Fibroblast of skin of right quadriceps (primary cell): ENCODE measurements around the gene EMC9.

Source experiments
- DNase-seq: peaks from one replicate; pipeline ENCODE4 v3.0.0-alpha.2; 2013

Gene EMC9

DNA sequence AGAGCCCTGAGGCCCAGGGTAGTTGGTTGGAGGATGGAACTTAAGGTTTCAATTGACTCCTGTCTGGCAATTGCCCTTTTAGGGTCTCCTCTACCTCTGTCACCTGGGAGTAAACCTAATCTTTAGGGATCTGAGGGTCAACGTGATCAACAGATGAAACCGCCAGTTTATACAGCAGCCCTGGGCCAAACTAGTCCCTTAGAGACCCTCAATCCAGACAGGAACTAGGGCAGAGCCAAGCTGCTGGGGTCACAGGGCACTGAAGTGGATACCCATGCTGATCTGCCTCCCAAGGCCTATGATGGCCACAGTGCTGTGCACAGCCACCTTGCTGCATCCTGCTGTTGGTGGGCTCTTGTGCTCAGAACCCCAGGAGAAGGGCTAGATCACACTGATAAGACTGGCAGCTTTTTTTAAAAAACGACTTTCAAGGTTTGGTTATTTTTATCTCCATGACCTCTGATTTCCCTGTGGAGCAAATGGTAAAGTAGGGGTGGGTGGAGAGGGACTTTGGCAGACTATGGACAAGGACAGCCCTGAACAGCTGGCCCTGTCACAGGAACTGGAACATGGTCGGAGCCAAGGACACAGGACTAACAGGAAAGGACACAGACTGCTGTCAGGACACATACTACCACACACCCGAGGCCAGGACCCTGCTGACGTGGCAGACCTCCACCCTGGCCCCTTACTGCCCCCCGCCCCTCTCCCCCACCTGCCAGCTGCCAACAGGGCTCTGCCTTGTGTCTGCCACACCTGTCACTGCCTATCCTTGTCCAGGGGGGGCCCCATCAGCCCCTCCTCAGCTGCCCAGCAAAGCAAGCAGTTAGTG is 10.5 kb downstream of the EMC9 start:
- no peak for DNase-seq

DNA sequence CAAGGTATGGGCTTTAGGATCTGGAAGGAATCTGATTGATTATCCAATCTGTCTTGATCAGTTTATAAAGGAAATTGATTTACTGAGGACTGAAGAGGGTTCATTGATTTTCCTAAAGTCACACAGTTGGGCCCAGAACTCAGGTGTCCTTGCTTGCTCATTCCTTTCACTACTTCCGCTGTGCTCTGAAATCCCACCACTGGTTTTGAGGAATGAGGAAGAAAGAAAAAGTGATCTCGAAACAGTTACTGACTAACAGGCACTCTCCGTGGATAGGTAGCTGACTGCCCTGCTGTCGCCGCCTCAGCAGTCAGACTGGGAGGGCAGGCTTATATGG is 11.0 kb downstream of the EMC9 start, which contains the start of gene FITM1:
FITM1 (plus strand) TSS at position 280 of the 337 bp plus-strand sequence. CDS start 905 bp downstream, outside the sequence.
- no peak for DNase-seq

DNA sequence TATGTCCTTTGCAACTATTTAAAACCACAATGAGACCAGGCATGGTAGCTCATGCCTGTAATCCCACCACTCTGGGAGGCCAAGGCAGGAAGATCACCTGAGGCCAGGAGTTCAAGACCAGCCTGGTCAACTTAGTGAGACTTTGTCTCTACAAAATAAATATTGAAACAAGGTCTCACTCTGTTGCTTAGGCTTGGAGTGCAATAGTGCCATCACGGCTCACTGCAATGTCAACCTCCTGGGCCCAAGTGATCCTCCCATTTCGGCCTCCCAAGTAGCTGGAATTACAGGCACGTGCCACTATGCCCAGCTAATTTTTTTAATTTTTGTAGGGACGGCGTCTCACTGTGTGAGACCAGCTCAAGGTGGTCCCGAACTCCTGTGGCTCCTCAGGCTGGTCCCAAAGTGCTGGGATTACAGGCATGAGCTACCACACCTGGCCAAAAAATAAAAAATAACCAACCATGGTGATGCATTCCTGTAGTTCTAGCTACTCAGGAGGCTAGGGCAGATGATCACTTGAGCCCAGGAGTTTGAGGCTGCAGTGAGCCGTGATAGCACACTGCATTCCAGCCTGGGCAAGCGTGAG is 11.9 kb downstream of the EMC9 start:
- no peak for DNase-seq

DNA sequence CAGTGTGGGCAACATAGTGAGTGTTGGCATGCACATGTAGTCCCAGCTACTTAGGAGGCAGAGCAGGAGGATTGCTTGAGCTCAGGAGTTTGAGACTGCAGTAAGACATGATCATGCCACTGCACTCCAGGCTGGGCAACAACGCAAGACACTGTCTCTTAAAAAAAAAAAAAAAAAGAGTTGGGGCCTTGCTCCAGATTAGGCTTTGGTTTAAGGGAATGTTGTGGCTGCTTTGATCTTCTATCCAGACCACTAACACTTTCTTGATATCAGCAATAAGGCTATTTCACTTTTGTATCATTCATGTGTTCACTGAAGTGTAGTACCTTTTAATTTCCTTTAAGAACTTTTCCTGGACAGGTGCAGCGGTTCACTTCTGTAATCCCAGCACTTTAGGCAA is 13.7 kb downstream of the EMC9 start:
- no peak for DNase-seq

DNA sequence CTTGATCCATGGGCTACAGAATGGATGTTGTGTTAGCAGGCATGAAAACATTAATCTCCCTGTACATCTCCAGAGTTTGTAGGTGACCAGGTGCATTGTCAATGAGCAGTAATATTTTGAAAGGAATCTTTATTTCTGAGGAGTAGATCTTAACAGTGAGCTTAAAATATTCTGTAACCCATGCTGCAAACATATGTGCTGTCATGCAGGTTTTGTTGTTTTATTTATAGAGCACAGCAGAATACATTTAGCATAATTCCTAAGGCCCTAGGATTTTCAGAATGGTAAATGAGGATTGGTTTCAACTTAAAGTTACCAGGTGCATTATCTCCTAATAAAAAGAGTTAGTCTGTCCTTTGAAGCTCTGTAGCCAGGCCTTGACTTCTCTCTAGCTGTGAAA is 14.5 kb downstream of the EMC9 start:
- DNase-seq = no peak

DNA sequence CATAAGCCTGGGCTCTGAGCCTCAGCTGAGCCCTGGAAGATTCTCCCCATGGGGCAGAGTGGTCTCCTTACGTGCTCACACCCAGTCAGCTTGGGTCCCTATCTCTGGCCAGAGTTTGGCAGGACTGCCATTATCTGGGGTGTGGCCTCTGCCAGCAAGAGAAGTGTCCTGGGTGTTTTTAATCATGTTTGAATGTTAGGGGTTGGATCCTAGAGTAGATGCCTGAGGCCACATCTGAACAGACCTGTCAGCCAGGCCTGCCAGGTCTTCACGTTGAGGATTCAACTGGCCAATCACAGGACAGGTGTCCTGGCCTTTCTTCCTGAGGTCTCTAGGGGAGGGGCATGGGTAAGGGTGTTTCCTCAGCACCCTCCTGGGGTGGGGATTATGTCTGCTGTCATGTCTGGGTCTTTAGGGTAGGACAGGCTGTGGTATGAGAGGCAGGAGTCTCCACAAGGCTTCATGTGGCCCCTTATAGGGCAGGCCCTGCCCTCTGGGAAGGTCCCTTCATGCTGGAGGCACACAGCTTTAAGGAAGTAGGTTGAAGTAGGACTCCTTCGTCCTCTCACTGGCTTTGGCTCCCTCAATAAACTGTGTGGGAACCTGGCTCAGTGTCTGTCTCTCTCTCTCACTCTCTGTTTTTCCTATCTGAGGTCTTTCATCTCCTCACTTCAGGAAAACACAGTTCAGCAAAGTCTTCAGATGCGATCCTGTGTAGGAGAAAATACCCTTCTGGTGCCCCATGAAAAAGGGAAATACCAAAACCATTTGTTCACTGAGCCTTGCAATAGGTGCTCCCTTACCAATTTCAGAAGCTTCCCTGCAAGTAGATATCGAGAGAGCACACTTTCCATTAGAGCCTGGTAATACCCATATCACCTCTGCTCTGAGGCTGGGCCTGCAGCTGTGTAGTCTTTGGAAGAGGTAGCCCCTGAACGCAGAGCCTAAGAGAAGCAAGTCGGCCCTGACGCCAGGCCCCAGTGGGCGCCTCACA is 17.7 kb downstream of the EMC9 start:
- DNase-seq = no peak

DNA sequence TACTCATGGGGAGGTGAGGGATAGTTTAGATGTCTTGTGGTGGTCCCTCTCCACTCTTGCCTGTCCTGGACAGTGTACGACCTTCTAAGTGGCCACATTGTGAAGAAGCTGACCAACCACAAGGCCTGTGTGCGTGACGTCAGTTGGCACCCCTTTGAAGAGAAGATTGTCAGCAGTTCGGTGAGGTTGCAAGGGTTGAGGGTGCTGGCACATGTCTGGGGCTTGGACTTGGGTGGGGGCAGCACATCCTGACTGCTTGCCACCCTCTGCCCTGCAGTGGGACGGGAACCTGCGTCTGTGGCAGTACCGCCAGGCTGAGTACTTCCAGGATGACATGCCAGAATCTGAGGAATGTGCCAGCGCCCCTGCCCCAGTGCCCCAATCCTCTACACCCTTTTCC is 18.5 kb downstream of the EMC9 start:
- no peak for DNase-seq

GRCh38 chr14:24122416-24122815 is 19.0 kb downstream of the EMC9 start:
- no peak for DNase-seq

DNA sequence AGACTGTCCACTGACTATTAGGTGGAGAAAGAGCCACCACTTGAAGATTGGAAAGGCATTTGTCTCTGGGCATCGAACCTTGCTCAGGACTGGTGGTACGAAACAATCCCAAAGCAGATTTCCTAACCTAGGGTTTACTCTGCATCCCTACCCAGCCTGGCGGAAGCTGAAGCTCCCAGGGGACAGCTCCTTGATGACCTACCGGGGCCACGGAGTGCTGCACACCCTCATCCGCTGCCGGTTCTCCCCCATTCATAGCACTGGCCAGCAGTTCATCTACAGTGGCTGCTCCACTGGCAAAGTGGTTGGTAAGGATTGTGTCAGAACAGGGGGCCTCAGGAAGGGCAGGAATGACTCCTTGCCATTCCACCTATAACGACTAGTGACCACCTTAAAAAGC is 20.2 kb downstream of the EMC9 start:
- no peak for DNase-seq

DNA sequence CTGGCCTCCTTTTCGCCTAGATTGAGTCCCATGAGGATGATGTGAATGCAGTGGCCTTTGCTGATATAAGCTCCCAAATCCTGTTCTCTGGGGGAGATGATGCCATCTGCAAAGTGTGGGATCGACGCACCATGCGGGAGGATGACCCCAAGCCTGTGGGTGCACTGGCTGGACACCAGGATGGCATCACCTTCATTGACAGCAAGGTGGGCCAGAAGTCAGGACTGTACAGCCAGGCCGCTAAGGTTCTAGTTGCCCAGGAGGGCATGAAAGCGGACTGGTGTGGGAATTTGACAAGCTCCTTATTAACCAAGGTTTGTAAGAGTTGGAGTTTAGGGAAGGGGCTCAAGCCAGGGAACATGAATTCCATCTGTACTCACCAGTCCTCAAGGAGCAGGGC is 21.7 kb downstream of the EMC9 start:
- DNase-seq = no peak

DNA sequence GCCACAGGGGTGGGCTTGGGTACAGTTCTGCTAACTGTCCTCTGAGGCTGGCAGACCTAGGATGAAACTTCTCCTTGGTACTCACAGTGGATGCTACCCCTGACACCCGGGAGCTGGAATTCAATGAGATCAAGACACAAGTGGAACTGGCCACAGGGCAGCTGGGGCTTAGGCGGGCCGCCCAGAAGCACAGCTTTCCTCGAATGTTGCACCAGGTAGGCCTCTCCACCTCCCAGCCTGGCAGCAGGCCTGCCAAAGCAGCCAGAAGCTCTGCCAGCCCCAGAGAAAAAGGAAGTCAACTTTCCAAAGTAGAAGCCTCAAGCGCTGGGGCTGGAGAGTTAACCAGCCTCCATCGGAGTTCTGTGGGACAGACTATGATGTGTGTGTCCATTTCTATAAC is 24.2 kb downstream of the EMC9 start:
- no peak for DNase-seq

DNA sequence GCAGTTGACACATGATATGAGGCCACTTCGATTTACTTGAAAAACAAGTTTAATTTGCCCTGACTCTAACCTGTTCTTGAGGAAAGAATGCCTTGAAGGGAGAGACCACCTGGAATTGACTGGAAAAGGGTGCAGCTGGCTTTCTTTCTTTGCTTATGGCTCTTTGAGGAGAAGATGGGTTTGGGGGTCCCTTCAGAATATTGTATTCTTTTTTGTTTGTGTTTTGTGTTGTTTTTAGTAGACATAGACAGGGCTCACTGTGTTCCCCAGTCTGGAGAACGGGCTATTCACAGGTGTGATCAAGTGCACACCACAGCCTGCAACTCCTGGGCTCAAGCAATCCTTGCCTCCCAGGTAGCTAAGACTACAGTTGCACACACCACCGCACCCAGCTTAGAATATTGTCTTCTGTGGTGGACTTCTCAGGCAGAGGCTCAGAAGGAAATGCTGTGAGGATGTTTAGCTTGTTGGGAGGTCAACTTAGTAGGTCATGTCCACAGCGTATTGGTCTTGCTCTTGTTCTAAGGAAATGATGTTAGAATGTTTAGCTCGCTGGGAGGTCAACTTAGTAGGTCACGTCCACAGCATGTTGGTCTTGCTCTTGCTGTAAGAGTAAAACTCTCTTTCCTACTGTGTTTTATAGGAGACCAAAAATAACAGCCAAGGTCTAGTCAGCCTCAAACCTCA is 25.1 kb downstream of the EMC9 start:
- no peak for DNase-seq

DNA sequence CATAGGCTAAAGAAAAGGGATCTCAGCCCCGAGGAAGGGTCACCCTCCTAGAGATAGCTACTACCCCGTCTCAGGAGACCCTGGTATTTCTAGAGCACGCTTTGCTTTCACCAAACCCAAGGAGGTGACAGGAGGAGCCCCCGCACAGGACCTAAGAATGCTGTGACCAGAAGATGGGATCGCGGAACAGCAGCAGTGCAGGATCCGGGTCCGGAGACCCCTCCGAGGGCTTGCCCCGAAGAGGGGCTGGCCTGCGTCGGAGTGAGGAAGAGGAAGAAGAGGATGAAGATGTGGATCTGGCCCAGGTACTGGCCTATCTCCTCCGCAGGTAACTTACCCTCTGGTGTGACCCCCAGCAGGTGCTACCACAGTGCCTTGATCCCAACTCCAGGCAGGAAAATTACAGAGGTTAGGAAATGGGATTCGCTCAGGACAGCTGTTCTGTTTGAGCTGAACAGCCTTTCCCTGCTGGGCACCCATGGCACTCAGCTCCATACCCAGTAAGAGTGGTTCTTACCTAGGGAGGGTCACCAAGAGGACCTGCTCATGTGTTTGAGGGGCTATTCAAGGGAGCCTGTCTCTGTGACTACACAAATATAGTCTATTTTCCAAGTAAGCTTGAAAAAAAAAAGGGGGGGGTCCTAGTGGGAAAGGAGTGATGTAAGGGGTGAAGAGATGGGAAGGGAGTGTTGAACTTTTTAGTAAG is 25.8 kb downstream of the EMC9 start:
- DNase-seq = no peak

GRCh38 chr14:24114532-24115421 is 26.6 kb downstream of the EMC9 start, which contains the start of the genes DCAF11 and NRL:
Gene DCAF11 (plus strand): TSS chr14:24114777. CDS start chr14:24115595, 818 bp downstream.
Gene NRL (minus strand): TSS chr14:24114949. CDS start chr14:24082848, 32,101 bp downstream.
- DNase-seq = peak; percentile 100

DNA sequence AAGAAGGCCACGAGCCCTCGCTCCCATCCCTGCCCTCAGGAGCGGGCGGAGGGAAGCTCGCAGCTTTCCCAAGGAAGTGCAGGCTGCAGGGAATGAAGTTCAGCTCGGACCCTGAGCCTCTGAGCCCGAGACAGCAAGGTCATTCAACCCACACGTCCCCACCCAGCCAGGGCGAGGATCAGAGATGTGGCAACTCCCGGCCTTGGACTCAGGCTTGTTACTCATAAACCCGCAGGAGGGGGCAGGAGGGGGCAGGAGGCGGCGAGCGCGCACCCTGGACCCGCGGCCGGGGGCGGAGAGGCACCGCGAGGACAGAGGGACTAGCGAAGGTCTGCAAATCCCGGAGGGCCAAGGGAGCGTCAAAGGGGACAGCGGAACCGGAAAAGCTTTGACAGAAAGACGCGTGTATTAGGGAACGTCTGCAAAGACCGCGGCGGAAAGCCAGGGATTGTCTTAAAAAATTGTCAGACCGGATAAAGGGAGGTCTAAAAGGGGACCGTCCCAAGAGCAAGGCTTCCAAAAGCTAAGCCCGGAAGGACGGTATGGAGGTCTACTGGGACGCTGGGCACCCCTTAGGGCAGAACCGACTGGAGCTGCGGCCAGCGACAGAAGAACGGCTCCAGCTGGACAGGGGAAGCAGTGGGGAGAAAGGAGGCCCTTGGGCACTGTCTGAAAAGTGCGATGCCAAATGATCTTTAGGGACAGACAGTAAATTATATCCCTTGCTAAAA is 27.4 kb downstream of the EMC9 start:
- DNase-seq = peak; percentile 88

DNA sequence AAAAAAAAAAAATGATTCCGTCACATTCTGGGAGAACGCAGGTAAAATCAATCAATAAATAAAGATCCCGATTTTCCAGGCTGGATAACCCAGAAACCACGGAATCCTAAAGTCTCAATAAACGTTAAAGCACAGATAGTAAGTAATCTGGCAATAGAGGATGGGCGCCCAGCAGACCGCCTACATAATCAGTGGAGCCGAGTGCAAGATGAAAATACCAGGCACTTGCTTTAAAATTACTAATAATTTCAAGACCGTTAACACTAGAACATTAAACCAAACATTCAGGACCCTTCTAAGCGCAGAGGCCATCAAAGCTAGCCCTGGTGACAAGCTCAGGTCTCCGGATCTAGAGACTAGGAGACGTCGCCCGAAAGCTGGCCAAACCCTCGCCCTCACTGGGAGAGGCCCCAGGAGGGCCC is 28.0 kb downstream of the EMC9 start:
- DNase-seq = no peak

DNA sequence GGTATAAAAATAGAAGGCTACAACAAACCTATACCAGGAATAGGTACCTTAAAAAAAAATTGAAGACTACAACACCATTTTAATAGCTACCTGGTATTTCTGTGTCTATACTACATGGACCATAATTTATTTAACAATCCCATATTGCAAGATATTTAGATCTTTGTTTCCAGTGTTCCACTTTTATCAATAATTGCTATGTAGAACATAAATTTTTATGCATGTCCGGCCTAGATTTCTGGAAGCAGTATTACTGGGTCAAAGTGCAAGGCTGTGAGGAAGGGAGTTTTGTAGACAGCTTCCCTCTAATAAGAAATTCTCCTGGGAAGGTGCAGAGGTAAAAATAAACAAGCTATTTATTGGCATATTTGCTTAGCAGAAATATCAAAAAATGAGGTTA is 30.9 kb downstream of the EMC9 start:
- no peak for DNase-seq

DNA sequence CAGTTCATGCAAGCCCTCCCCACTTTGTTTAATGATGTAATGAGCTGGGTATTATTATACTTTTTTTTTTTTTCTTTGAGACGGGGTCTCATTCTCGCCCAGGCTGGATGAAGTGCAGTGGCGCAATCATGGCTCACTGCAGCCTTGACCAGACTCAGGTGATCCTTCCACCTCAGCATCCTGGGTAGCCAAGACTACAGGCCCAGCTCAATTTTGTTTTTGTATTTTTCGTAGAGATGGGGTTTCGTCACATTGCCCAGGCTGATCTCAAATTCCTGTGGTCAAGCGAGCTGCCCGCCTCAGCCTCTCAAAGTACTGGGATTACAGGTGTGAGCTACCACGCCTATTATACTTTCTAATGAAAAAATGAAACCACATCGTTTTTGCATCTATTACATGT is 31.3 kb downstream of the EMC9 start:
- DNase-seq = no peak

DNA sequence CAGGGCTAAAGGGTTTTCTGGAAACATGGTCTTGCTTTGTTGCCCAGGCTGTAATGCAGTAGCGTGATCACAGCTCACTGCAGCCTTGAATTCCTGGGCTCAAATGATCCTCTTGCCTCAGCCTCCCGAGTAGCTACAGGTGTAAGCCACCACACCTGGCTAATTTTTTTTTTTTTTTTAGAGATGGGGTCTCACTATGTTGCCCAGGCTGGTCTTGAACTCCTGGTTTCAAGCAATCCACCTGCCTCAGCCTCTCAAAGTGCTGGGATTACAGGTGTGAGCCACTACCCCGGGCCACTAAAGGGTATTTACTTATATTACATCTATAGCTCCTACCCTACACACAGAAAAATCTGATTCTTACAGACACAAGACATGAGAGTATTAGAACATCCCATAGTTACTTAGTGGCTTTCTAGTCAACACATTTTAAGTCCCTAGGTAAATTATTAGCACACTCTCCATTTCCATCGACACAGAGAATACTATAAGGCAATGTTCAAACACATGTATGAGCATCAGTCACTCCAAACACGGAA is 33.0 kb downstream of the EMC9 start:
- no peak for DNase-seq
